PC-3 (cell line): ENCODE results near the gene RAP1GAP2. TPM values are rescaled to one million over a fixed set of nuclear protein-coding genes. Genes with fewer than 3 reads are reported as not detected.
A peak's percentile ranks its signal among the peaks of the same experiment; 100 is the strongest.

Experiments used
- ATAC-seq: fragments of 200-7000 bp; cut with Tn5 transposase; 2 replicates; pipeline ENCODE4 v1.9.1; 2020; ENCODE audit warnings: mild to moderate bottlenecking, moderate library complexity
- BruUV-seq: library from RNA; stranded (reverse); fragments of 400-500 nt; replicated peaks from 2 replicates; lab custom pipeline; 2021; lab: Mats Ljungman, UMichigan
- CTCF ChIA-PET: fragments of 300-600 bp; sonication (Branson Sonifier 250); formaldehyde crosslinking; loops from one replicate; lab custom pipeline; 2022; ENCODE audit warnings: antibody characterized with exemption; lab: Charles Lee
- POLR2A ChIA-PET: fragments of 300-600 bp; sonication (Branson Sonifier 250); formaldehyde crosslinking; loops from one replicate; lab custom pipeline; 2022; ENCODE audit warnings: antibody characterized with exemption; ENCODE audit not compliant: unreplicated experiment; lab: Charles Lee
- DNase-seq: peaks from one replicate; pipeline ENCODE4 v3.0.0-alpha.2; 2015
- H2AFZ ChIP-seq: fragments of 300-600 bp; sonication (generic); 2 replicates; pipeline ENCODE4 v1.6.0; 2016; ENCODE audit warnings: antibody characterized with exemption, low read length
- H3F3A ChIP-seq: fragments of 300-600 bp; sonication (generic); one replicate; pipeline ENCODE4 v1.6.0; 2017; ENCODE audit warnings: antibody characterized with exemption, low read length, control low read depth, mild to moderate bottlenecking; ENCODE audit not compliant: unreplicated experiment
- H3K27ac ChIP-seq: fragments of 300-600 bp; sonication (generic); 2 replicates; pipeline ENCODE4 v1.5.1; 2016; ENCODE audit warnings: mild to moderate bottlenecking, low read length
- H3K27me3 ChIP-seq: fragments of 300-600 bp; sonication (generic); 2 replicates; pipeline ENCODE4 v1.6.1; 2016; ENCODE audit warnings: low read length, mixed read lengths
- H3K36me3 ChIP-seq: fragments of 300-600 bp; sonication (generic); 2 replicates; pipeline ENCODE4 v1.6.1; 2016; ENCODE audit warnings: low read depth, mixed run types, low read length, mixed read lengths
- H3K4me1 ChIP-seq: fragments of 300-600 bp; sonication (generic); 2 replicates; pipeline ENCODE4 v1.5.1; 2016; ENCODE audit warnings: low read length; ENCODE audit not compliant: insufficient read depth
- H3K4me2 ChIP-seq: fragments of 300-600 bp; sonication (generic); 2 replicates; pipeline ENCODE4 v1.6.0; 2016; ENCODE audit warnings: low read length
- H3K4me3 ChIP-seq: fragments of 300-600 bp; sonication (generic); 2 replicates; pipeline ENCODE4 v1.5.1; 2016; ENCODE audit warnings: mild to moderate bottlenecking, low read length, mixed read lengths
- H3K79me2 ChIP-seq: fragments of 300-600 bp; sonication (generic); 2 replicates; pipeline ENCODE4 v1.6.1; 2017; ENCODE audit warnings: low read length, mixed read lengths
- H3K9ac ChIP-seq: fragments of 300-600 bp; sonication (generic); 2 replicates; pipeline ENCODE4 v1.6.0; 2016; ENCODE audit warnings: mild to moderate bottlenecking, low read length
- H3K9me2 ChIP-seq: fragments of 300-600 bp; sonication (generic); replicated peaks from 2 replicates; pipeline ENCODE4 v1.6.1; 2016; ENCODE audit warnings: mixed run types, low read length, mixed read lengths
- H3K9me3 ChIP-seq: fragments of 300-600 bp; sonication (generic); 2 replicates; pipeline ENCODE4 v1.6.1; 2016; ENCODE audit warnings: low read length, mixed read lengths
- H4K20me1 ChIP-seq: fragments of 300-600 bp; sonication (generic); 2 replicates; pipeline ENCODE4 v1.6.1; 2016; ENCODE audit warnings: low read length, mixed read lengths
- CTCF ChIP-seq: fragments of 300-600 bp; sonication (generic); conservative IDR thresholded peaks from 2 replicates; pipeline ENCODE4 v1.5.1; 2017; ENCODE audit warnings: antibody characterized with exemption, low read depth, mild to moderate bottlenecking, low read length
- EZH2 ChIP-seq: fragments of 300-600 bp; sonication (generic); IDR thresholded peaks from one replicate; pipeline ENCODE4 v1.6.1; 2017; ENCODE audit warnings: antibody characterized with exemption, mild to moderate bottlenecking, low read length; ENCODE audit not compliant: unreplicated experiment
- EZH2phosphoT487 ChIP-seq: fragments of 300-600 bp; sonication (generic); IDR thresholded peaks from 2 replicates; pipeline ENCODE4 v1.6.1; 2018; ENCODE audit warnings: mild to moderate bottlenecking, antibody characterized with exemption, low read length, borderline replicate concordance
- intact Hi-C: fragments of 100-400 bp; cut with micrococcal nuclease; formaldehyde crosslinking; loops from 2 replicates; pipeline ENCODE4 v1.9.0; 2023
- total RNA-seq: library from RNA; depleted of rRNA; stranded (reverse); fragments of >200 nt; gene quantifications from 2 replicates; pipeline ENCODE4 v1.2.3, GENCODE V29; 2014

Gene RAP1GAP2
- total RNA-seq, 1 experiment from 2014 or later, result 14.5 TPM

GRCh38 chr17:2955931-2956582 is 159.8 kb downstream of the RAP1GAP2 start:
- Histone ChIP-seq H3K4me1 (peaks cover 65% of the 10 kb centered on the region), H3F3A (peaks cover 5% of the 10 kb centered on the region), H3K27me3 (no peaks in the 10 kb centered on the region), H3K4me2 (peak overlapping the region; percentile 76), H4K20me1 (no peaks in the 10 kb centered on the region), H3K9me2 (no peaks in the 10 kb centered on the region), H3K27ac (peak overlapping the region; percentile 92), H3K4me3 (peak overlapping the region; percentile 49), H3K79me2 (peaks cover 40% of the 10 kb centered on the region), H3K9ac (peak overlapping the region; percentile 67), H3K9me3 (no peaks in the 10 kb centered on the region), H2AFZ (no peak overlapping the region), H3K36me3 (no peaks in the 10 kb centered on the region)
- ChIA-PET CTCF (interaction anchor here (0.6 kb wide), 2 partner anchors 26 to 1953 kb away, joined by 3 read pairs; no protein-coding TSS in a partner anchor), POLR2A (no interaction called here)
- TF ChIP-seq EZH2phosphoT487 (no peak), CTCF (no peak), EZH2 (no peak)
- intact Hi-C loops, result loop anchor here (5.0 kb wide), 1 partner anchor 64 kb away; no protein-coding TSS in a partner anchor
- ATAC-seq (no peak), DNase-seq (no peak)
- no TSS peak for BruUV-seq

GRCh38 chr17:2957631-2958286 is 161.5 kb downstream of the RAP1GAP2 start:
- intact Hi-C loops, result loop anchor here (5.0 kb wide), 1 partner anchor 65 kb away; no protein-coding TSS in a partner anchor
- no peak for TF ChIP-seq EZH2
- no peak for DNase-seq
- Histone ChIP-seq H3F3A (peaks cover 5% of the 10 kb centered on the region), H3K36me3 (no peaks in the 10 kb centered on the region), H3K4me2 (no peak overlapping the region), H3K4me3 (no peak overlapping the region), H3K79me2 (peaks cover 40% of the 10 kb centered on the region), H3K9me3 (no peaks in the 10 kb centered on the region), H3K27ac (no peak overlapping the region), H3K4me1 (peaks cover 56% of the 10 kb centered on the region), H4K20me1 (no peaks in the 10 kb centered on the region), H3K9ac (no peak overlapping the region), H3K9me2 (no peaks in the 10 kb centered on the region), H2AFZ (no peak overlapping the region), H3K27me3 (no peaks in the 10 kb centered on the region)
- POLR2A ChIA-PET, result no interaction called here
- ATAC-seq, result no peak
- BruUV-seq, result no TSS peak
- CTCF ChIA-PET, result no interaction called here

- H3K4me3 ChIP-seq, result no peak overlapping the region
- ChIA-PET CTCF (no interaction called here), POLR2A (no interaction called here)
- no peaks in the 10 kb centered on the region for H3K27me3 ChIP-seq
- H3K79me2 ChIP-seq, result peaks cover 35% of the 10 kb centered on the region
- DNase-seq (no peak), ATAC-seq (no peak)
- H4K20me1 ChIP-seq, result no peaks in the 10 kb centered on the region
- peaks cover 51% of the 10 kb centered on the region for H3K4me1 ChIP-seq
- no peaks in the 10 kb centered on the region for H3K9me3 ChIP-seq
- peaks cover 5% of the 10 kb centered on the region for H3F3A ChIP-seq
- H3K27ac ChIP-seq, result 0 out of 2 replicates have a peak overlapping the region, but pooled peaks have one; percentile 99
- H3K4me2 ChIP-seq, result no peak overlapping the region
- H3K36me3 ChIP-seq, result no peaks in the 10 kb centered on the region
- TF ChIP-seq CTCF, result no peak
- no peak for TF ChIP-seq EZH2
- TF ChIP-seq EZH2phosphoT487, result no peak
- intact Hi-C loops, result loop anchor here (5.0 kb wide), 1 partner anchor 66 kb away; no protein-coding TSS in a partner anchor
- no peak overlapping the region for H3K9ac ChIP-seq
- no peaks in the 10 kb centered on the region for H3K9me2 ChIP-seq
- BruUV-seq, result no TSS peak
- no peak overlapping the region for H2AFZ ChIP-seq
These were observed 162.5 kb downstream of the RAP1GAP2 start for GRCh38 chr17:2958706-2959222.
